BLaER1 treated with 17β-estradiol and CSF1 and Interleukin-3, amounts not matched to agents 10 nM and 100 nM (cell line): ENCODE measurements around the gene SYNDIG1.

Source experiments
- H3K27ac ChIP-seq, 11 experiments: shearing (Covaris generic); formaldehyde crosslinking; 2 replicates each; pipeline ENCODE4 v1.8.1; 2022
- H3K27me3 ChIP-seq, 11 experiments: shearing (Covaris generic); formaldehyde crosslinking; 2 replicates each; pipeline ENCODE4 v1.8.1; 2022
- H3K36me3 ChIP-seq, 11 experiments: shearing (Covaris generic); formaldehyde crosslinking; 2 replicates each; pipeline ENCODE4 v1.8.1; 2022
- H3K4me1 ChIP-seq, 10 experiments: shearing (Covaris generic); formaldehyde crosslinking; 2 replicates each; pipeline ENCODE4 v1.8.1; 2022
- H3K4me2 ChIP-seq, 11 experiments: shearing (Covaris generic); formaldehyde crosslinking; 2 replicates each; pipeline ENCODE4 v1.8.1; 2022
- H3K4me3 ChIP-seq, 10 experiments: shearing (Covaris generic); formaldehyde crosslinking; 2 replicates each; pipeline ENCODE4 v1.8.1; 2022
- H3K9ac ChIP-seq, 11 experiments: shearing (Covaris generic); formaldehyde crosslinking; 2 replicates each; pipeline ENCODE4 v1.8.1; 2022
- H3K9me3 ChIP-seq, 11 experiments: shearing (Covaris generic); formaldehyde crosslinking; replicated peaks in 1 of 11; 2 replicates each; pipeline ENCODE4 v1.8.1; 2022
- H4K20me1 ChIP-seq, 11 experiments: shearing (Covaris generic); formaldehyde crosslinking; 2 replicates each; pipeline ENCODE4 v1.8.1; 2022
- Cebpa-rat ChIP-seq, 11 experiments: shearing (Covaris generic); IDR thresholded peaks; 2 replicates each; pipeline ENCODE4 v1.8.1; 2022

SYNDIG1 gene

DNA sequence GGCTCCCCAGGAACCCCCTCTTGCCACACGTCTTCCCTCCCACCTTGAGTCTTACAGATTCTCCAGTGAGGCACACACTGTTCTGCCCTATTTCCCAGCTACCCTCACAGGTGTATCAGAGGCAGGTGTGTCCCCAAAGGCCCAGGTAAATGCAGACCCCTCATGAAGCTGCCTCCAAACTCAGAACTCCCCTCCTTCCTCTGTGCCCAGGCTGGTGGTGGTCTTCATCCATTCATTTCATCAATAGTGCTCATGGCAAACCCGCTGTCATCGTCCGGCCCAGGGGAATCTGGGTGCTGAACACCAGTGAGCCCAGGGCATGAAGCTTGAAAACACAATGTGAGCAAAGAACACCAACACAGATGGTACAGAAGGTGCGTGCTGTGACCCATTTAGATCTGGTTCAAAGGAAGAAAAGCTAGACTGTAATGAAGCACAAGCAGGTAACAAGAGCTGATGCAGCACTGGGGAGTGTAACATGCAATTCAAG lies 213.1 kb downstream of the SYNDIG1 start:
- H3K36me3 ChIP-seq: no peaks in the 10 kb centered on the region
- H3K27ac ChIP-seq: peak overlapping the region in 3 of 11 experiments; percentile 32 to 35 (median 33); a peak in 2 of 22 replicates
- H3K4me3 ChIP-seq: no peak overlapping the region
- H3K9ac ChIP-seq: no peak overlapping the region
- peaks cover 27 to 48% (median 41%) of the 10 kb centered on the region in 10 experiments for H3K4me1 ChIP-seq
- no peaks in the 10 kb centered on the region for H4K20me1 ChIP-seq
- no peak for TF ChIP-seq Cebpa-rat (IDR thresholded peaks at IDR 0.05)
- no peaks in the 10 kb centered on the region for H3K27me3 ChIP-seq
- peak overlapping the region in 3 of 11 experiments; percentile 18 to 40 (median 27); a peak in 4 of 22 replicates for H3K4me2 ChIP-seq
- H3K9me3 ChIP-seq: peaks cover under 1 to 9% (median 2%) of the 10 kb centered on the region in 11 experiments; a peak in 19 of 22 replicates

- no peak overlapping the region for H3K4me3 ChIP-seq
- H3K27ac ChIP-seq: peak overlapping the region in 8 of 11 experiments; percentile 64 to 85 (median 80); a peak in 15 of 22 replicates
- H3K36me3 ChIP-seq: no peaks in the 10 kb centered on the region
- TF ChIP-seq Cebpa-rat (IDR thresholded peaks at IDR 0.05): no peak
- peaks cover 27 to 48% (median 41%) of the 10 kb centered on the region in 10 experiments for H3K4me1 ChIP-seq
- peaks cover 5 to 16% (median 9%) of the 10 kb centered on the region in 11 experiments; a peak in 21 of 22 replicates for H3K9me3 ChIP-seq
- no peaks in the 10 kb centered on the region for H4K20me1 ChIP-seq
- peak overlapping the region in 4 of 11 experiments; percentile 44 to 60 (median 54); a peak in 3 of 22 replicates for H3K9ac ChIP-seq
- peak overlapping the region; percentile 65 to 92 (median 76); a peak in 21 of 22 replicates for H3K4me2 ChIP-seq
- no peaks in the 10 kb centered on the region for H3K27me3 ChIP-seq
Observed at GRCh38 chr20:24683676-24684075, 214.2 kb downstream of the SYNDIG1 start.

- Histone ChIP-seq H3K9ac (peak overlapping the region in 9 of 11 experiments; percentile 1 to 60 (median 42); a peak in 13 of 22 replicates), H3K4me2 (peak overlapping the region; percentile 65 to 92 (median 76)), H3K27ac (peak overlapping the region; percentile 14 to 85 (median 73); a peak in 20 of 22 replicates), H3K36me3 (no peaks in the 10 kb centered on the region), H3K4me1 (peaks cover 27 to 47% (median 41%) of the 10 kb centered on the region in 10 experiments), H3K4me3 (no peak overlapping the region), H4K20me1 (no peaks in the 10 kb centered on the region), H3K27me3 (no peaks in the 10 kb centered on the region), H3K9me3 (peaks cover 5 to 16% (median 9%) of the 10 kb centered on the region in 11 experiments; a peak in 21 of 22 replicates)
- TF ChIP-seq Cebpa-rat (IDR thresholded peaks at IDR 0.05): 0 out of 22 replicates have a peak, but pooled peaks of 1 of the 11 experiments have one; percentile 29
Observed at GRCh38 chr20:24684421-24684871, 215.0 kb downstream of the SYNDIG1 start.

- no peaks in the 10 kb centered on the region for H3K27me3 ChIP-seq
- peaks cover 5 to 16% (median 9%) of the 10 kb centered on the region in 11 experiments; a peak in 21 of 22 replicates for H3K9me3 ChIP-seq
- H3K36me3 ChIP-seq: no peaks in the 10 kb centered on the region
- TF ChIP-seq Cebpa-rat (IDR thresholded peaks at IDR 0.05): no peak
- no peaks in the 10 kb centered on the region for H4K20me1 ChIP-seq
- H3K9ac ChIP-seq: peak overlapping the region in 9 of 11 experiments; percentile 1 to 60 (median 42); a peak in 13 of 22 replicates
- no peak overlapping the region for H3K4me3 ChIP-seq
- peak overlapping the region; percentile 14 to 85 (median 73); a peak in 20 of 22 replicates for H3K27ac ChIP-seq
- H3K4me1 ChIP-seq: peaks cover 27 to 47% (median 41%) of the 10 kb centered on the region in 10 experiments
- peak overlapping the region; percentile 65 to 92 (median 76) for H3K4me2 ChIP-seq
Observed at GRCh38 chr20:24684956-24685691, 215.7 kb downstream of the SYNDIG1 start.

DNA sequence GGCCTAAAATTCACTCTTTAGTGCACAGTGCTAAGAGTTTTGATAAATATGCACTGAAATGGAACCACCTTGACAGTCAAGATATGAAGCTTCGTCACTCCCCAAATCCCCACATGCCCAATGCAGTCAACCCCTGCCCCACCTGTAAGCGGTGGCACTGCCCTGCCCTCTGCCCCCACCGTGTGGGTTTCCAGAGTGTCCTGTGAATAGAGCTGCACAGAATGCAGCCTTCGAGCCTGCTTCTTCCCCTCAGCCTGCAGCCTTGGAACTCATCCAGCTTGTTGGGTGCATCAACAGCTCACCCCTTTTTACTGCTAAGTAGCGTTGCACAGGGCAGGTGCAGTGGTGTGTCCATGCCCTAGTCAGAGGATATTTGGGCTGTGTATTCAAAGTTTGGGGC lies 216.3 kb downstream of the SYNDIG1 start:
- Histone ChIP-seq H3K27me3 (no peaks in the 10 kb centered on the region), H3K36me3 (no peaks in the 10 kb centered on the region), H3K9ac (peak overlapping the region in 2 of 11 experiments; percentile 44 to 58; a peak in 2 of 22 replicates), H4K20me1 (no peaks in the 10 kb centered on the region), H3K9me3 (peaks cover 5 to 16% (median 9%) of the 10 kb centered on the region in 11 experiments; a peak in 21 of 22 replicates), H3K4me2 (peak overlapping the region; percentile 65 to 92 (median 76); a peak in 21 of 22 replicates), H3K4me3 (no peak overlapping the region), H3K27ac (peak overlapping the region in 8 of 11 experiments; percentile 64 to 85 (median 80); a peak in 12 of 22 replicates), H3K4me1 (peaks cover 27 to 47% (median 41%) of the 10 kb centered on the region in 10 experiments)
- TF ChIP-seq Cebpa-rat (IDR thresholded peaks at IDR 0.05): no peak

DNA sequence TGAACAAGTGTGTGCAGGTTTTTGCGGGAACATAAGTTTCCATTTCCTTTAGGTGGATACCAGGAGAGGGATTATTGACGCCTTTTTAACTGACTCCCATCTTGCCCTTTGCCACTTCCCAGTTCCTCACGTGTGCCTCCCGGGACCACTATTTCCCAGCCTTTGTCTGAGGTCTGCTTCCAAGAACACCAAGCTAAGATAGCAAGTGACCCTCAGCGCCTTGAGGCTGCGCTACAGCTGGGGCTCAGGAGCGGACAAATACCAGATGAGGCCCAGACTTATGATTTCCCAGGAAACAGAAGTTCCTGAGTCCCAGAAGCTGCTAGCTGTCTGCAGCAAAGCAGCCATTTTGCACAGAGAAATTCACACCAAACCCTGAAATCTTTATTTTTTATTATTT lies 216.7 kb downstream of the SYNDIG1 start:
- Histone ChIP-seq H3K4me2 (peak overlapping the region in 7 of 11 experiments; percentile 65 to 92 (median 76); a peak in 8 of 22 replicates), H3K27ac (no peak overlapping the region), H3K27me3 (no peaks in the 10 kb centered on the region), H3K9ac (no peak overlapping the region), H3K4me1 (peaks cover 27 to 47% (median 41%) of the 10 kb centered on the region in 10 experiments), H4K20me1 (no peaks in the 10 kb centered on the region), H3K4me3 (no peak overlapping the region), H3K36me3 (no peaks in the 10 kb centered on the region), H3K9me3 (peaks cover 5 to 16% (median 9%) of the 10 kb centered on the region in 11 experiments; a peak in 21 of 22 replicates)
- TF ChIP-seq Cebpa-rat (IDR thresholded peaks at IDR 0.05): no peak

DNA sequence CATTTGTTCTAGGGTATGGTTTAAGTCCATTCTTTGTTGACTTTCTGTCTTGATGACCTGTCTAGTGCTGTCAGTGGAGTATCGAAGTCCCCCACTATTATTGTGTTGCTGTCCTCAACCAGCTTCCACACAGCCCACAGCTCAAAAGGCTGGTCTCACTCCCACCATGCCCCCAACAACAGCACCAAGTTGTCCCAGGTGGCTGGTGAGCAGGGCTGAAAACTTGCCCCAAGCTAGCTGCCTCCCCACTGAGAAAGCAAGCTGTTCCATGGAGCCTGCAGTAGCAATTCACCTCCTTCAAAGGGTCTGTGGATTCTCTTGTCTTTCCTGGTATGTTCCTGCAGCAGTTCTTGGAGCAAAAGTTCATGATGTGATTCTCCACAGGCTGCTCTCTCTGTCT lies 221.0 kb downstream of the SYNDIG1 start:
- no peak for TF ChIP-seq Cebpa-rat (IDR thresholded peaks at IDR 0.05)
- no peak overlapping the region for H3K4me3 ChIP-seq
- H3K36me3 ChIP-seq: no peaks in the 10 kb centered on the region
- peaks cover 5 to 16% (median 9%) of the 10 kb centered on the region in 11 experiments; a peak in 21 of 22 replicates for H3K9me3 ChIP-seq
- no peak overlapping the region for H3K4me2 ChIP-seq
- no peaks in the 10 kb centered on the region for H3K27me3 ChIP-seq
- no peaks in the 10 kb centered on the region for H4K20me1 ChIP-seq
- H3K9ac ChIP-seq: no peak overlapping the region
- peaks cover 6 to 19% (median 9%) of the 10 kb centered on the region in 10 experiments for H3K4me1 ChIP-seq
- H3K27ac ChIP-seq: no peak overlapping the region

DNA sequence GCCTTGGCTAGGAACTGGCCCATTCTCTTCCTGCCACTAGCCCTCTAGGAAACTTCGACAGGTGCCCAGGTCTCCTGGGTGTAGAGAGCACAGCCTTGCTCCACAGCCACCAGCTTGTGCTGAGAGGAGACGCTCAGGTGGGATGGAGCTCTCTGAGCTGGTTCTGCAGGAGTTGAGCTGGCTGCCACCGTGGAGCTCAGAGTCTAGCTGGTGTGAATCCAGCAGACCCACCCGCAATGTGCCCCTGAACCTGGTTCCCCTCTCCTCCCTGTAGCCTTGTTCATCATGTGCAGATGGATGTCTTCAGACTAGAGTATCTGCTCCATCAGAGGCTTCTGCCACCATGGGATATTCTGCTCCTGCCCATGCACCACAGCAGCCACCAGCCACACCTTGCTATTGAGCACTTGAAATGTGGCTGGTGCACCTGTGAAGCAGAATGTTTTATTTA lies 222.5 kb downstream of the SYNDIG1 start:
- Histone ChIP-seq H3K9ac (no peak overlapping the region), H3K27me3 (no peaks in the 10 kb centered on the region), H3K4me1 (peaks cover 0 to 10% (median 0%) of the 10 kb centered on the region in 10 experiments; a peak in 2 of 20 replicates), H3K4me2 (no peak overlapping the region), H3K4me3 (no peak overlapping the region), H3K27ac (no peak overlapping the region), H4K20me1 (no peaks in the 10 kb centered on the region), H3K36me3 (no peaks in the 10 kb centered on the region), H3K9me3 (peaks cover 5 to 14% (median 11%) of the 10 kb centered on the region in 11 experiments; a peak in 21 of 22 replicates)
- TF ChIP-seq Cebpa-rat (IDR thresholded peaks at IDR 0.05): no peak
